Stimulated activated naive CD8-positive, alpha-beta T cell treated with anti-CD3 and anti-CD28 coated beads, Interleukin-15, amount 100 ng/mL, for 72 hours (primary cell): ENCODE results near the gene PCDHGA3.
"Not testable (repeated sequence)": the region's sequence is repeated elsewhere in the genome, so short reads cannot be mapped to it uniquely, and the experiment has no call there.

ENCODE experiments used
- ATAC-seq: fragments of 150-1000 bp; cut with Tn5 transposase; 2 replicates; pipeline ENCODE4 v1.10.0; 2021; ENCODE audit warnings: mild to moderate bottlenecking, moderate library complexity
- DNase-seq, 2 donors: peaks; one replicate each; pipeline ENCODE4 v3.0.0; 2021 to 2022
- H3K27ac Mint-ChIP-seq, 2 donors: one replicate each; pipeline ENCODE4 v1.8.0; 2022; ENCODE audit warnings: mild to moderate bottlenecking in 2 of 2, mixed read lengths in 2 of 2, moderate library complexity in 2 of 2
- H3K27me3 Mint-ChIP-seq: one replicate; pipeline ENCODE4 v1.8.0; 2022; ENCODE audit warnings: mixed read lengths
- H3K4me1 Mint-ChIP-seq: one replicate; pipeline ENCODE4 v1.8.0; 2022; ENCODE audit warnings: mild to moderate bottlenecking, mixed read lengths
- H3K4me3 Mint-ChIP-seq, 2 donors: one replicate each; pipeline ENCODE4 v1.8.0; 2022; ENCODE audit warnings: mild to moderate bottlenecking in 2 of 2, mixed read lengths in 2 of 2, moderate library complexity in 1 of 2
- H3K9me3 Mint-ChIP-seq, 2 donors: one replicate each; pipeline ENCODE4 v1.8.0; 2022; ENCODE audit warnings: mixed read lengths in 2 of 2

Gene PCDHGA3

DNA sequence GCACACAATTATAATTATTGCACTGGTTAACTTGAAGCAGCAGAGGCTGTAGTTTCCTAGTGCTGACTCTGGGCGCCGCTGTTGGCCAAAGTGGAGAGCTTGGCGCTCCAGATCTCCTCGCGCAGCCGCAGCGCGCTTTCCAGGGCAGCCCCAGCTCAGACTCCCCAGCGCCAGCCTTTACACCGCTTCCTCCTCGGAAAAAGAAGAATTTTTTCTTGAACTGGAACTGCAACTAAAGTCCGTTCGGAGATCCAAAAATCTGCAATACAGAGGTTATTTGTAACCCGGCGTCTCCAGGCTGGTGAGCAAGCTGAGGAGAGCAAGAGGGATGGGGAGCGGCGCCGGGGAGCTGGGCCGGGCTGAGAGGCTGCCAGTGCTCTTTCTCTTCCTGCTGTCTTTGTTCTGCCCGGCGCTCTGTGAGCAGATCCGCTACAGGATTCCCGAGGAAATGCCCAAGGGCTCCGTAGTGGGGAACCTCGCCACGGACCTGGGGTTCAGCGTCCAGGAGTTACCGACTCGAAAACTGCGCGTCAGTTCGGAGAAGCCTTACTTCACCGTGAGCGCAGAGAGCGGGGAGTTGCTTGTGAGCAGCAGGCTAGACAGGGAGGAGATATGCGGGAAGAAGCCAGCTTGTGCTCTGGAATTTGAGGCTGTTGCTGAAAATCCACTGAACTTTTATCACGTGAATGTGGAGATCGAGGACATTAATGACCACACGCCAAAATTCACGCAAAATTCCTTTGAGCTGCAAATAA, 44.1 kb downstream of the PCDHGA3 start, which contains the start of gene PCDHGB4:
PCDHGB4 (plus strand) TSS at position 142 of the 755 bp plus-strand sequence; CDS start at position 329, 187 bp downstream.
- Mint-ChIP-seq H3K9me3 (peaks cover 24 to 48% of the 10 kb centered on the region in 2 donors), H3K27me3 (peaks cover 83% of the 10 kb centered on the region)
- ATAC-seq: peak; percentile 81

DNA sequence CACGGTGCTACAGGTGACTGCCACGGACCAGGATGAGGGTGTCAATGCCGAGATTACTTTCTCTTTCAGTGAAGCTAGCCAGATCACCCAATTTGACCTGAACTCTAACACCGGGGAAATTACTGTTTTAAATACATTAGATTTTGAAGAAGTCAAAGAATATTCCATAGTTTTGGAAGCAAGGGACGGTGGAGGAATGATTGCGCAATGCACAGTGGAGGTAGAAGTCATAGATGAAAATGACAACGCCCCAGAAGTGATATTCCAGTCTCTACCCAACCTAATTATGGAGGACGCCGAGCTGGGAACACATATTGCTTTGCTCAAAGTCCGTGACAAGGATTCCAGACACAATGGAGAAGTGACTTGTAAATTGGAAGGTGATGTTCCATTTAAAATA, 45.0 kb downstream of the PCDHGA3 start:
- Mint-ChIP-seq H3K27ac (no peak overlapping the region), H3K9me3 (peaks cover 24 to 41% of the 10 kb centered on the region in 2 donors), H3K27me3 (peaks cover 83% of the 10 kb centered on the region), H3K4me3 (peak overlapping the region in 1 of 2 donors; percentile 15), H3K4me1 (no peaks in the 10 kb centered on the region)
- DNase-seq (no peak), ATAC-seq (no peak)

More for the DNA sequence above, 44.1 kb downstream of the PCDHGA3 start, which contains the start of gene PCDHGB4:
- DNase-seq: peak in 1 of 2 donors; percentile 35
- H3K4me1 Mint-ChIP-seq: not testable (repeated sequence)
- Mint-ChIP-seq H3K27ac (peak within 1 kb of the TSS in 1 of 2 donors; percentile 6), H3K4me3 (peak within 1 kb of the TSS; percentile 56 to 57)

DNA sequence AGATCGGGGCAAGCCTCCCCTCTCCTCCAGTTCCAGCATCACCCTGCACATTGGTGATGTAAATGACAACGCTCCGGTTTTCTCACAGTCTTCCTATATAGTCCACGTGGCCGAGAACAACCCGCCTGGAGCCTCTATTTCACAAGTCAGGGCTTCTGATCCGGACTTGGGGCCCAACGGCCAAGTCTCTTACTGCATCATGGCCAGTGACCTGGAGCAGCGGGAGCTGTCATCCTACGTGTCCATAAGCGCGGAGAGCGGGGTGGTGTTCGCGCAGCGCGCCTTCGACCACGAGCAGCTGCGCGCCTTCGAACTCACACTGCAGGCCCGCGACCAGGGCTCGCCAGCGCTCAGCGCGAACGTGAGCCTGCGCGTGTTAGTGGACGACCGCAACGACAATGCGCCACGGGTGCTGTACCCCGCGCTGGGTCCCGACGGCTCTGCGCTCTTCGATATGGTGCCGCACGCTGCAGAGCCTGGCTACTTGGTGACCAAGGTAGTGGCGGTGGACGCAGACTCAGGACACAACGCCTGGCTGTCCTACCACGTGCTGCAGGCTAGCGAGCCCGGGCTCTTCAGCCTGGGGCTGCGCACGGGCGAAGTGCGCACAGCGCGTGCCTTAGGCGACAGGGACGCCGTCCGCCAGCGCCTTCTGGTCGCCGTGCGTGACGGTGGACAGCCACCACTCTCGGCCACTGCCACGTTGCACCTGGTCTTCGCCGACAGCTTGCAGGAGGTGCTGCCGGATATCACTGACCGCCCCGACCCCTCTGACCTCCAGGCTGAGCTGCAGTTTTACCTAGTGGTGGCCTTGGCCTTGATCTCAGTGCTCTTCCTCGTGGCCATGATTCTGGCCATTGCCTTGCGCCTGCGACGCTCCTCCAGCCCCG, 45.8 kb downstream of the PCDHGA3 start:
- Mint-ChIP-seq H3K9me3 (peaks cover 29 to 46% of the 10 kb centered on the region in 2 donors), H3K27me3 (peaks cover 83% of the 10 kb centered on the region), H3K27ac (no peak overlapping the region), H3K4me1 (no peaks in the 10 kb centered on the region), H3K4me3 (no peak overlapping the region)
- ATAC-seq: no peak
- DNase-seq: no peak

DNA sequence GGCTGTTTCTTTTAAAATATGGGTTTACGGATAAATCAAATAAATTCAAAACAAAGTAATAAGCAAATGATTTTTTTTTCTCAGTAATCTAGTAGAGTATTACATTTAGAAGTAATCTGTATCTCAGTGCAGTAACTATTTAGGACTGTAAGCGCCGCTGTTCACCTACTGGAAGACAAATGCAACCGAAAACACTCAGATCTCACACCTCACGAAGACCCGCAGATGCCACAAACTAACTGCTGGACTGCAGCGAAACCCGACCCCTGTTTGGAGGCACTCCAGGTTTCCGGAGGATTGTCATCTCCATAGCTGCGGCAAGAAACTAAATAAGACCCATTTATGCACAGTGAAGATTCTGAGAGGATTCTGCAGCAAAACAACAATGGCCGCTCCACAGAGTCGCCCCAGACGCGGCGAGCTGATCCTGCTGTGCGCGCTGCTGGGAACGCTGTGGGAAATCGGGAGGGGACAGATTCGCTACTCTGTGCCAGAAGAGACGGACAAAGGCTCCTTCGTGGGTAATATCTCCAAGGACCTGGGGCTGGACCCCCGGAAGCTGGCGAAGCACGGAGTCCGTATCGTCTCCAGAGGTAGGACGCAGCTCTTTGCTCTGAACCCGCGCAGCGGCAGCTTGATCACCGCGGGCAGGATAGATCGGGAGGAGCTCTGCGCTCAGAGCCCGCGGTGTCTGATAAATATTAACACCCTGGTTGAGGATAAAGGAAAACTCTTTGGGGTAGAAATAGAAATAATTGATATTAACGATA, 49.0 kb downstream of the PCDHGA3 start, which contains the start of gene PCDHGA8:
PCDHGA8 (plus strand) TSS at position 205 of the 770 bp plus-strand sequence; CDS start at position 386, 181 bp downstream.
- no peak for DNase-seq
- Mint-ChIP-seq H3K27ac (peak within 1 kb of the TSS in 1 of 2 donors; percentile 86), H3K4me3 (no peak within 1 kb of the TSS), H3K27me3 (peaks cover 81% of the 10 kb centered on the region), H3K9me3 (peaks cover 25 to 38% of the 10 kb centered on the region in 2 donors), H3K4me1 (no peaks in the 10 kb centered on the region)
- no peak for ATAC-seq

DNA sequence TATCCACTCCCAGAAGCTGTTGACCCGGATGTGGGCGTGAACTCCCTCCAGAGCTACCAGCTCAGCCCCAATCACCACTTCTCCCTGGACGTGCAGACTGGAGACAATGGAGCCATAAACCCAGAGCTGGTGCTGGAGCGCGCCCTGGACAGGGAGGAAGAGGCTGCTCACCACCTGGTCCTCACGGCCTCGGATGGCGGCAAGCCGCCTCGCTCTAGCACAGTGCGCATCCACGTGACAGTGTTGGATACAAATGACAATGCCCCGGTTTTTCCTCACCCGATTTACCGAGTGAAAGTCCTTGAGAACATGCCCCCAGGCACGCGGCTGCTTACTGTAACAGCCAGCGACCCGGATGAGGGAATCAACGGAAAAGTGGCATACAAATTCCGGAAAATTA, 49.6 kb downstream of the PCDHGA3 start:
- peaks cover 77% of the 10 kb centered on the region for H3K27me3 Mint-ChIP-seq
- ATAC-seq: no peak
- H3K9me3 Mint-ChIP-seq: peaks cover 23 to 36% of the 10 kb centered on the region in 2 donors
- no peak overlapping the region for H3K4me3 Mint-ChIP-seq
- H3K4me1 Mint-ChIP-seq: no peaks in the 10 kb centered on the region
- H3K27ac Mint-ChIP-seq: no peak overlapping the region
- no peak for DNase-seq

DNA sequence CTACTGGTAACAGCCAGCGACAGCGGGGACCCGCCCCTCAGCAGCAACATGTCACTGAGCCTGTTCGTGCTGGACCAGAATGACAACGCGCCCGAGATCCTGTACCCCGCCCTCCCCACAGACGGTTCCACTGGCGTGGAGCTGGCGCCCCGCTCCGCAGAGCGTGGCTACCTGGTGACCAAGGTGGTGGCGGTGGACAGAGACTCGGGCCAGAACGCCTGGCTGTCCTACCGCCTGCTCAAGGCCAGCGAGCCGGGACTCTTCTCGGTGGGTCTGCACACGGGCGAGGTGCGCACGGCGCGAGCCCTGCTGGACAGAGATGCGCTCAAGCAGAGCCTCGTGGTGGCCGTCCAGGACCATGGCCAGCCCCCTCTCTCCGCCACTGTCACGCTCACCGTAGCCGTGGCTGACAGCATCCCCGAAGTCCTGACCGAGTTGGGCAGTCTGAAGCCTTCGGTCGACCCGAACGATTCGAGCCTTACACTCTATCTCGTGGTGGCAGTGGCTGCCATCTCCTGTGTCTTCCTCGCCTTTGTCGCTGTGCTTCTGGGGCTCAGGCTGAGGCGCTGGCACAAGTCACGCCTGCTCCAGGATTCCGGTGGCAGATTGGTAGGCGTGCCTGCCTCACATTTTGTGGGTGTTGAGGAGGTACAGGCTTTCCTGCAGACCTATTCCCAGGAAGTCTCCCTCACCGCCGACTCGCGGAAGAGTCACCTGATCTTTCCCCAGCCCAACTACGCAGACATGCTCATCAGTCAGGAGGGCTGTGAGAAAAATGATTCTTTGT, 51.0 kb downstream of the PCDHGA3 start:
- H3K4me3 Mint-ChIP-seq, ATAC-seq, H3K27ac Mint-ChIP-seq, H3K4me1 Mint-ChIP-seq, DNase-seq: not testable (repeated sequence)
- peaks cover 77% of the 10 kb centered on the region for H3K27me3 Mint-ChIP-seq
- H3K9me3 Mint-ChIP-seq: peaks cover 20 to 34% of the 10 kb centered on the region in 2 donors
